Hepatocyte (in vitro differentiated cells): ENCODE results near the gene COL6A5.

Experiments
- EZH2 ChIP-seq: fragments of 200-600 bp; sonication (generic); IDR thresholded peaks from 2 replicates; pipeline ENCODE4 v1.6.1; 2016; ENCODE audit warnings: antibody characterized with exemption, mild to moderate bottlenecking, borderline replicate concordance
- EZH2phosphoT487 ChIP-seq: fragments of 200-600 bp; sonication (generic); IDR thresholded peaks from one replicate; pipeline ENCODE4 v1.6.1; 2018; ENCODE audit warnings: antibody characterized with exemption, mild to moderate bottlenecking, low read depth, moderate library complexity; ENCODE audit not compliant: unreplicated experiment, severe bottlenecking
- TF ChIP-seq, protein P1 (sequence below): fragments of 200-600 bp; sonication (generic); IDR thresholded peaks from 2 replicates; pipeline ENCODE4 v1.5.1; 2016; ENCODE audit warnings: antibody characterized with exemption, mild to moderate bottlenecking; ENCODE audit not compliant: poor library complexity

DNA sequence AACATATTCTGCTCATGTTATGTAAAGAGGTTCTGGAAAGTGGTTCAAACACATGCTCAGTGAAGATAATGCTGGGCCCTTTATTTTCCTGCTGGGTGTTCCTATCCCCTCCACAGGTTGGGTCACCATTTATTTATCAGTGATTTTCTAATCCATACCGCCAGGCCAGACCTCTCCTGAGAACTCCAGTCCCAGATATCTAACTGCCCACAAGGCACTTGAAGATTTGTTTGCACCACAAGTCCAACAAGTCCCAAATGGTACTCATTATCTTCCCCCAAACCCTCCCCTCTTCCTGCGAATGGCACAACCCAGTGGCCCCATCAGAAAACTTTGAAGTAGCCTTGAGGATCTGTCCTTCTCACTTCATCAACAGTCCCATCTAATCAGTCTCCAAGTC is 176.9 kb downstream of the COL6A5 start:
- TF ChIP-seq EZH2: no peak
- TF ChIP-seq EZH2phosphoT487: no peak
- TF ChIP-seq, protein P1, sequence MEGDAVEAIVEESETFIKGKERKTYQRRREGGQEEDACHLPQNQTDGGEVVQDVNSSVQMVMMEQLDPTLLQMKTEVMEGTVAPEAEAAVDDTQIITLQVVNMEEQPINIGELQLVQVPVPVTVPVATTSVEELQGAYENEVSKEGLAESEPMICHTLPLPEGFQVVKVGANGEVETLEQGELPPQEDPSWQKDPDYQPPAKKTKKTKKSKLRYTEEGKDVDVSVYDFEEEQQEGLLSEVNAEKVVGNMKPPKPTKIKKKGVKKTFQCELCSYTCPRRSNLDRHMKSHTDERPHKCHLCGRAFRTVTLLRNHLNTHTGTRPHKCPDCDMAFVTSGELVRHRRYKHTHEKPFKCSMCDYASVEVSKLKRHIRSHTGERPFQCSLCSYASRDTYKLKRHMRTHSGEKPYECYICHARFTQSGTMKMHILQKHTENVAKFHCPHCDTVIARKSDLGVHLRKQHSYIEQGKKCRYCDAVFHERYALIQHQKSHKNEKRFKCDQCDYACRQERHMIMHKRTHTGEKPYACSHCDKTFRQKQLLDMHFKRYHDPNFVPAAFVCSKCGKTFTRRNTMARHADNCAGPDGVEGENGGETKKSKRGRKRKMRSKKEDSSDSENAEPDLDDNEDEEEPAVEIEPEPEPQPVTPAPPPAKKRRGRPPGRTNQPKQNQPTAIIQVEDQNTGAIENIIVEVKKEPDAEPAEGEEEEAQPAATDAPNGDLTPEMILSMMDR: no peak
